ENCODE measurements around the gene KNSTRN.

DNA sequence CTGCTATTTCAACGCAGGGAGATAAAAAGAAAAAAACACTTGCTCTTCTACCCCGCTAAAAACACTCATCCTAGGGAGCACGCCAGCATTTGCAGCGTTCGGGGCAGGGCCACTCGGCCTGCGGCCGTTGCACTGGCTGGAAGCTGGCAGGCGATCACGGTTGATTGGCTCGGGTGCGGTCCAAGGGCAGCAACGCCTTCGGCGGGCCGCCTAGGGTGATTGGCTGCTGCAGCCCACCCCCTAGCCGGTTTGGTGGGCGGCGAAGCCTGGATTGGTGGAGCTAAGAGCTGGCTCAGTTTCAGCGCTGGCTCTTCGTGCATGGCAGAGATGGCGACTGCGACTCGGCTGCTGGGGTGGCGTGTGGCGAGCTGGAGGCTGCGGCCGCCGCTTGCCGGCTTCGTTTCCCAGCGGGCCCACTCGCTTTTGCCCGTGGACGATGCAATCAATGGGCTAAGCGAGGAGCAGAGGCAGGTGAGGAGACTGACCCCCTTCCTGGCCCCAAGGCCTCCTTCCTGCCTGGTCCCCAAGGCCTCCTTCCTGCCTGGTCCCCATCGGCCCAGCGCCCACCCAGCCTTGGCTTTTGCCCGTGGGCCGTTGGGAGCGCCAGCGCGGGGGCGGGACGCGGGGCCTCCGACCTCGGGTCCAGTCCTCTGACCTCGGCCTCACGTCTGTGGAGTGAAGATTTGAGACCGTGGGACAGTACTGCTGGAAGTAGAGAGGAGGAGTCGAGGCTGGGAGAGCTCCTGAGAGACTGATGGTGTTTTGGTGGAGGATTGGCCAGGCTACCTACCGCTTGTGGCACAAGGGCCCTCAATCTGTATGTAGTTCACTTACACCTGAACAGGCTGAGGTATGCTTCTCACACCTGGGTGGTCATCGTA is 23.2 kb downstream of the KNSTRN start, which contains the start of gene IVD:
- TF ChIP-seq POLR2A (IDR thresholded peaks at IDR 0.05; ENCODE audit: low read depth, low read length) (peak; percentile 86), POLR2AphosphoS5 (IDR thresholded peaks at IDR 0.05; ENCODE audit: low read depth, low read length) (peak; percentile 74; the same call in 1 of the 2 replicates)

All from GM12892 (cell line).